ENCODE data around the gene CFL1.
"Not testable (repeated sequence)": the region's sequence is repeated elsewhere in the genome, so short reads cannot be mapped to it uniquely, and the experiment has no call there.

CFL1 gene

GRCh38 chr11:65851083-65851579 is 6.8 kb downstream of the CFL1 start:
- DNase-seq (ENCODE audit: low spot score) = no peak
- TF ChIP-seq CTCF (IDR thresholded peaks at IDR 0.05; ENCODE audit: poor library complexity, severe bottlenecking) = peak; percentile 31
- Histone ChIP-seq H3K27ac (ENCODE audit: poor library complexity, severe bottlenecking) (no peak overlapping the region), H3K36me3 (ENCODE audit: low read depth) (peaks cover 33% of the 10 kb centered on the region), H3K9me3 (ENCODE audit: severe bottlenecking) (no peaks in the 10 kb centered on the region), H3K27me3 (ENCODE audit: insufficient read depth, poor library complexity, severe bottlenecking) (no peaks in the 10 kb centered on the region), H3K4me3 (ENCODE audit: severe bottlenecking) (no peak overlapping the region), H3K4me1 (ENCODE audit: insufficient read depth, poor library complexity, severe bottlenecking) (no peaks in the 10 kb centered on the region)
- ATAC-seq (ENCODE audit: low read depth) = peak; percentile 3

GRCh38 chr11:65850217-65851082 is 7.5 kb downstream of the CFL1 start:
- Histone ChIP-seq H3K4me3 (ENCODE audit: severe bottlenecking) (no peak overlapping the region), H3K9me3 (ENCODE audit: severe bottlenecking) (no peaks in the 10 kb centered on the region), H3K27ac (ENCODE audit: poor library complexity, severe bottlenecking) (no peak overlapping the region), H3K4me1 (ENCODE audit: insufficient read depth, poor library complexity, severe bottlenecking) (no peaks in the 10 kb centered on the region), H3K36me3 (ENCODE audit: low read depth) (peaks cover 26% of the 10 kb centered on the region), H3K27me3 (ENCODE audit: insufficient read depth, poor library complexity, severe bottlenecking) (no peaks in the 10 kb centered on the region)
- TF ChIP-seq CTCF (IDR thresholded peaks at IDR 0.05; ENCODE audit: poor library complexity, severe bottlenecking) = no peak
- DNase-seq (ENCODE audit: low spot score) (peak; percentile 53), ATAC-seq (ENCODE audit: low read depth) (peak; percentile 7)

- TF ChIP-seq CTCF (IDR thresholded peaks at IDR 0.05; ENCODE audit: poor library complexity, severe bottlenecking) = no peak
- Histone ChIP-seq H3K4me3 (ENCODE audit: severe bottlenecking) (no peak overlapping the region), H3K4me1 (ENCODE audit: insufficient read depth, poor library complexity, severe bottlenecking) (no peaks in the 10 kb centered on the region), H3K27me3 (ENCODE audit: insufficient read depth, poor library complexity, severe bottlenecking) (no peaks in the 10 kb centered on the region), H3K36me3 (ENCODE audit: low read depth) (peaks cover 22% of the 10 kb centered on the region), H3K27ac (ENCODE audit: poor library complexity, severe bottlenecking) (no peak overlapping the region), H3K9me3 (ENCODE audit: severe bottlenecking) (no peaks in the 10 kb centered on the region)
- ATAC-seq (ENCODE audit: low read depth) = peak; percentile 0; the same call in 1 of the 3 replicates
- peak; percentile 51 for DNase-seq (ENCODE audit: low spot score)
Measured at GRCh38 chr11:65849771-65850216, 8.2 kb downstream of the CFL1 start.

GRCh38 chr11:65849366-65849765 is 8.6 kb downstream of the CFL1 start:
- Histone ChIP-seq H3K4me1 (ENCODE audit: insufficient read depth, poor library complexity, severe bottlenecking) (no peaks in the 10 kb centered on the region), H3K4me3 (ENCODE audit: severe bottlenecking) (no peak overlapping the region)
- ATAC-seq (ENCODE audit: low read depth) = peak; percentile 5; the same call in 2 of the 3 replicates

GRCh38 chr11:65848693-65849092 is 9.3 kb downstream of the CFL1 start:
- not testable (repeated sequence) for ATAC-seq (ENCODE audit: low read depth)

More at GRCh38 chr11:65849366-65849765, 8.6 kb downstream of the CFL1 start:
- no peaks in the 10 kb centered on the region for H3K9me3 ChIP-seq (ENCODE audit: severe bottlenecking)
- TF ChIP-seq CTCF (IDR thresholded peaks at IDR 0.05; ENCODE audit: poor library complexity, severe bottlenecking) = no peak
- H3K27me3 ChIP-seq (ENCODE audit: insufficient read depth, poor library complexity, severe bottlenecking) = no peaks in the 10 kb centered on the region
- peaks cover 18% of the 10 kb centered on the region for H3K36me3 ChIP-seq (ENCODE audit: low read depth)
- peak; percentile 42 for DNase-seq (ENCODE audit: low spot score)
- no peak overlapping the region for H3K27ac ChIP-seq (ENCODE audit: poor library complexity, severe bottlenecking)

More at GRCh38 chr11:65848693-65849092, 9.3 kb downstream of the CFL1 start:
- not testable (repeated sequence) for H3K9me3 ChIP-seq (ENCODE audit: severe bottlenecking); H3K4me1 ChIP-seq (ENCODE audit: insufficient read depth, poor library complexity, severe bottlenecking); H3K27me3 ChIP-seq (ENCODE audit: insufficient read depth, poor library complexity, severe bottlenecking); H3K27ac ChIP-seq (ENCODE audit: poor library complexity, severe bottlenecking); DNase-seq (ENCODE audit: low spot score); H3K4me3 ChIP-seq (ENCODE audit: severe bottlenecking)
- H3K36me3 ChIP-seq (ENCODE audit: low read depth) = peaks cover 12% of the 10 kb centered on the region

All from RWPE2 (cell line).